Mesendoderm (in vitro differentiated cells): ENCODE data around the gene AFAP1.

Experiments
- DNase-seq: peaks from one replicate; pipeline ENCODE4 v3.0.0; 2013
- H2AK5ac ChIP-seq: 2 replicates; pipeline ENCODE4 v1.6.1; 2013; ENCODE audit warnings: low read length, inconsistent platforms
- H2BK120ac ChIP-seq: 2 replicates; pipeline ENCODE4 v1.6.1; 2013; ENCODE audit warnings: low read depth, mild to moderate bottlenecking, low read length, moderate library complexity, mixed read lengths
- H2BK15ac ChIP-seq: replicated peaks from 2 replicates; pipeline ENCODE4 v1.6.1; 2013; ENCODE audit warnings: low read depth, mild to moderate bottlenecking, moderate library complexity
- H2BK5ac ChIP-seq: 2 replicates; pipeline ENCODE4 v1.6.1; 2013; ENCODE audit warnings: low read length, inconsistent platforms
- H3K18ac ChIP-seq: 2 replicates; pipeline ENCODE4 v1.6.1; 2013; ENCODE audit warnings: mild to moderate bottlenecking, low read length, mixed read lengths
- H3K23ac ChIP-seq: one replicate; pipeline ENCODE4 v1.6.1; 2013; ENCODE audit warnings: low read length
- H3K27ac ChIP-seq: 2 replicates; pipeline ENCODE4 v1.5.1; 2013; ENCODE audit warnings: low read depth, mild to moderate bottlenecking, inconsistent platforms, low read length, moderate library complexity
- H3K27me3 ChIP-seq: 2 replicates; pipeline ENCODE4 v1.6.1; 2013; ENCODE audit warnings: low read length, control low read depth, mild to moderate bottlenecking, inconsistent platforms; ENCODE audit not compliant: insufficient read depth, poor library complexity
- H3K36me3 ChIP-seq: 2 replicates; pipeline ENCODE4 v1.6.1; 2013; ENCODE audit warnings: low read length, inconsistent platforms; ENCODE audit not compliant: control insufficient read depth, insufficient read depth
- H3K4ac ChIP-seq: one replicate; pipeline ENCODE4 v1.6.1; 2013; ENCODE audit warnings: low read depth, mild to moderate bottlenecking, low read length, moderate library complexity
- H3K4me1 ChIP-seq: 2 replicates; pipeline ENCODE4 v1.6.1; 2013; ENCODE audit warnings: low read depth, low read length, inconsistent platforms; ENCODE audit not compliant: control insufficient read depth
- H3K4me2 ChIP-seq: 2 replicates; pipeline ENCODE4 v1.6.1; 2013; ENCODE audit warnings: low read length
- H3K4me3 ChIP-seq: 2 replicates; pipeline ENCODE4 v1.5.1; 2013; ENCODE audit warnings: mild to moderate bottlenecking, low read length
- H3K56ac ChIP-seq: one replicate; pipeline ENCODE4 v1.6.1; 2013; ENCODE audit warnings: low read length
- H3K79me1 ChIP-seq: 2 replicates; pipeline ENCODE4 v1.6.1; 2013; ENCODE audit warnings: low read length, inconsistent platforms
- H3K79me2 ChIP-seq: 2 replicates; pipeline ENCODE4 v1.6.1; 2013; ENCODE audit warnings: mild to moderate bottlenecking, low read length; ENCODE audit not compliant: control insufficient read depth, insufficient read depth
- H3K9ac ChIP-seq: 2 replicates; pipeline ENCODE4 v1.6.1; 2013; ENCODE audit warnings: low read length, inconsistent platforms
- H4K5ac ChIP-seq: one replicate; pipeline ENCODE4 v1.6.1; 2013; ENCODE audit warnings: low read length
- H4K8ac ChIP-seq: one replicate; pipeline ENCODE4 v1.6.1; 2013; ENCODE audit warnings: low read depth, mild to moderate bottlenecking, control low read depth, low read length, moderate library complexity
- WGBS: extraction: QIAGEN DNeasy Blood & Tissue Kit; methylation state at CpG from one replicate; pipeline ENCODE4 v1.1.7; 2013; ENCODE audit warnings: low lambda C conversion rate, missing lambda C conversion rate; ENCODE audit not compliant: insufficient coverage; ENCODE audit errors: extremely low coverage; 5-methylcytosine and 5-hydroxymethylcytosine counted together

AFAP1 gene

DNA sequence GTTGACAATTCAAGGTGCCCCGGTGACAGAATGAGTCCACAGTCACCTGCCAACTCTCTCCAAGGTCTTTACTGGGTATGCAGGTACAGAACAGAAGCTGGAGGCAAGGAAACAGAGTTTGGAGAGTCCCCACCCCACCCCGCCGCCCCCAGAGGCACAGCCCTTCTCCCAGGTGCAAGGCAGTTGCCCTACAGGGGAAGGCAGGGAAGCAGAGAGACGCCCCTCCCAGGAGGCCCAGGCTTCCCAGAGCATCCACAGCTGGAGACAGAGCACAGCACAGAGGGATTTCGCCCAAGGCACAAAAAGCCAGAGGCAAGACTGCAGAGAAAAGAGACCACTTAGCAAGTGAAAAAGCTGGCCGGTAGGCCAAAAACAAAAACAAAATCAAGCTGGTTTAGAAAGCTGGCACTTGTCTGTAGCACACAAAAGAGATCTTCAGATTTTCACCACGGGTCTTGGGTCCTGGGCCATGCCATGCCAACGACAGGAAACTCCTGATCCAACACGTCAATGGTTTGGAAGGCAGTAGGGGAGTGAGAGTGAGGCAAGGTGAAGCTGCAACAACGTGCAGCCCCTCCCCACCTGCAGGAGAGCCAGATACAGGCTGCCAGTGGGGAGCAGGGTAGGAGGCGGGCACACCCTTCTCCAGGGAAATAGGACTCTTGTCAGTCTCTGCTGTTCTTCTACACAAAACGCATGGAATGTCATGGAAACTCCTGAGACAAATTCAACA is 113.3 kb downstream of the AFAP1 start:
- Histone ChIP-seq H3K23ac (no peak overlapping the region), H3K4ac (no peak overlapping the region), H3K56ac (no peak overlapping the region), H2BK120ac (no peak overlapping the region), H3K4me2 (no peak overlapping the region), H3K9ac (no peak overlapping the region), H3K4me3 (no peak overlapping the region), H3K27ac (no peak overlapping the region), H3K4me1 (peaks cover 4% of the 10 kb centered on the region), H3K27me3 (no peaks in the 10 kb centered on the region), H4K5ac (no peak overlapping the region), H2BK5ac (no peak overlapping the region), H3K18ac (no peak overlapping the region), H2BK15ac (no peak overlapping the region), H3K79me2 (no peaks in the 10 kb centered on the region), H4K8ac (no peak overlapping the region), H3K79me1 (peaks cover 2% of the 10 kb centered on the region), H2AK5ac (no peak overlapping the region), H3K36me3 (no peaks in the 10 kb centered on the region)
- DNase-seq, result no peak
- no CpG with 5 or more reads among the region's 12 CpGs for WGBS

DNA sequence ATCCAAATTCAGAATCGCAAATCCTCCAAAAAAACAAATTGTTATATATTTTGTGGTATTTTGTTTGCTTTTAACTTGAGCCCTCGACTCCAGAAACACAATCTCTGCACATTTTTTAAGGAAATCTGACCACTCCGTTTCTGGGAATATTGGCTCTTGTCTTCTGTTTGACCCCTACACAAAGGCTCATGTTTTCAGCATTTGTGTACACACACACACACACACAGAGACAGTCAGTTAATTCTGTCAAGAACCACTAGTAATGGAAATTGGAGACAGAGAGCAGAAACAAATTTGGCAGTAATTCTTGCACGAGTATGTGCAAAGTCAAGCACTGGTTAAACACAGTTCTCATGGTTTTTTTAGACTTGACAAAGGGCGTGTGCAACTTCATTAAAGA is 115.4 kb downstream of the AFAP1 start:
- Histone ChIP-seq H3K27ac (no peak overlapping the region), H3K4me3 (no peak overlapping the region)
- WGBS, result no CpG with 5 or more reads among the region's 5 CpGs

DNA sequence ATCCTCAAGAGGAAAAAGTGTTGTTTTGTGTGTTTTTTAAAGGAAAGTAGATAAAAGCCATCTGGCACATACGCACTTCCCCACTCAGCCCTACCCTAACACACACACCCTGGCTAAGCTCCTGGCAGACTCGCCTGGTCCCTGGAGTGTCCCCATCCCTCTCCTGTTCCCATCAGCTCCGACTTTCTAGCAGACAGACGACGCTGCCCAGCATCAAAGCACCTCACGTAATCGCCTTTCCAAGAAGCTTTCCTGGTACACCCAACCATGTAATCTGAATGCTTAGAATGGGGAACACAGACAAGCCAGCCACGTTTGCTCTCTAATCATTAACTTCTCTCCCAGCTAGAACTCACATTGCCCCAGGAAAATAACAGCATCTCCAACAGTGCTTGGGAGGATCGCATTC is 116.2 kb downstream of the AFAP1 start:
- Histone ChIP-seq H4K8ac (no peak overlapping the region), H2BK5ac (no peak overlapping the region), H3K79me2 (no peaks in the 10 kb centered on the region), H3K4me3 (no peak overlapping the region), H3K18ac (no peak overlapping the region), H3K27ac (no peak overlapping the region), H3K36me3 (peaks cover 2% of the 10 kb centered on the region), H3K9ac (no peak overlapping the region), H3K4ac (no peak overlapping the region), H4K5ac (no peak overlapping the region), H3K56ac (no peak overlapping the region), H3K23ac (no peak overlapping the region), H3K4me1 (peaks cover 2% of the 10 kb centered on the region), H3K4me2 (no peak overlapping the region), H2AK5ac (no peak overlapping the region), H3K27me3 (no peaks in the 10 kb centered on the region), H2BK15ac (no peak overlapping the region), H2BK120ac (no peak overlapping the region), H3K79me1 (peaks cover 2% of the 10 kb centered on the region)
- no peak for DNase-seq
- no CpG with 5 or more reads among the region's 9 CpGs for WGBS

More for the DNA sequence above, 115.4 kb downstream of the AFAP1 start:
- H3K4me1 ChIP-seq, result peaks cover 4% of the 10 kb centered on the region
- peaks cover 2% of the 10 kb centered on the region for H3K79me1 ChIP-seq
- H2AK5ac ChIP-seq, result no peak overlapping the region
- H3K36me3 ChIP-seq, result no peaks in the 10 kb centered on the region
- H2BK5ac ChIP-seq, result no peak overlapping the region
- DNase-seq, result no peak
- no peak overlapping the region for H3K18ac ChIP-seq
- no peaks in the 10 kb centered on the region for H3K79me2 ChIP-seq
- H3K27me3 ChIP-seq, result no peaks in the 10 kb centered on the region
- no peak overlapping the region for H4K8ac ChIP-seq
- no peak overlapping the region for H2BK15ac ChIP-seq
- no peak overlapping the region for H3K4me2 ChIP-seq
- H3K56ac ChIP-seq, result no peak overlapping the region
- no peak overlapping the region for H3K4ac ChIP-seq
- H4K5ac ChIP-seq, result no peak overlapping the region
- H2BK120ac ChIP-seq, result no peak overlapping the region
- no peak overlapping the region for H3K23ac ChIP-seq
- no peak overlapping the region for H3K9ac ChIP-seq

GRCh38 chr4:7822877-7823276 is 116.8 kb downstream of the AFAP1 start:
- no peak overlapping the region for H4K5ac ChIP-seq
- WGBS, result no CpG with 5 or more reads among the region's 4 CpGs
- no peak overlapping the region for H2BK15ac ChIP-seq
- H3K18ac ChIP-seq, result no peak overlapping the region
- no peaks in the 10 kb centered on the region for H3K79me2 ChIP-seq
- H4K8ac ChIP-seq, result no peak overlapping the region
- H3K27me3 ChIP-seq, result no peaks in the 10 kb centered on the region
- no peaks in the 10 kb centered on the region for H3K4me1 ChIP-seq
- no peak overlapping the region for H3K4me2 ChIP-seq
- peaks cover 2% of the 10 kb centered on the region for H3K79me1 ChIP-seq
- H3K9ac ChIP-seq, result no peak overlapping the region
- H2BK5ac ChIP-seq, result no peak overlapping the region
- H3K27ac ChIP-seq, result no peak overlapping the region
- peaks cover 3% of the 10 kb centered on the region for H3K36me3 ChIP-seq
- no peak overlapping the region for H3K23ac ChIP-seq
- no peak for DNase-seq
- H3K56ac ChIP-seq, result no peak overlapping the region
- no peak overlapping the region for H3K4ac ChIP-seq
- no peak overlapping the region for H2BK120ac ChIP-seq
- no peak overlapping the region for H3K4me3 ChIP-seq
- no peak overlapping the region for H2AK5ac ChIP-seq

DNA sequence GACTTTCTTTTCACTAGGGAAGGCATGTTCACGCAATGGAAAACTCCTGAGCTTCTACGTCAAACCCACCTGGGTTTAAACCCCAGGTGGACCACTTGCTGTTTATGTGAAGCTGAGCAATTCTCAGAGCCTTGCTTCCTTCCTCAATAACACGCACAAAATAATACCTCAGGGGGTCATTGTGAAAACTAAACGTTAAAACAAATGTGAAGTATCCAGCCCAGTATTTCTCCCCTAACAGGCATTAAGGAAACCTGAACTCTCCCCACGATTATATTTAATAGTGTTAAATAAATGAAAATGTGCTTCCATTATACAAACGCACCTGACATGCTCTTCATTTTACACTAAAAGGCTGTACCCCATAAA is 117.5 kb downstream of the AFAP1 start:
- Histone ChIP-seq H3K23ac (no peak overlapping the region), H3K79me1 (peaks cover 2% of the 10 kb centered on the region), H2AK5ac (no peak overlapping the region), H3K56ac (no peak overlapping the region), H3K9ac (no peak overlapping the region), H4K8ac (no peak overlapping the region), H2BK15ac (no peak overlapping the region), H3K36me3 (peaks cover 3% of the 10 kb centered on the region), H2BK5ac (no peak overlapping the region), H4K5ac (no peak overlapping the region), H3K27ac (no peak overlapping the region), H3K27me3 (no peaks in the 10 kb centered on the region), H2BK120ac (no peak overlapping the region), H3K4ac (no peak overlapping the region), H3K79me2 (no peaks in the 10 kb centered on the region), H3K4me3 (no peak overlapping the region), H3K18ac (no peak overlapping the region), H3K4me2 (no peak overlapping the region), H3K4me1 (no peaks in the 10 kb centered on the region)
- WGBS, result no CpG with 5 or more reads among the region's 6 CpGs
- DNase-seq, result no peak
